Endothelial cell of umbilical vein (primary cell): ENCODE results near the gene NINJ2. TPM values are rescaled to one million over a fixed set of nuclear protein-coding genes. Genes with fewer than 3 reads are reported as not detected.

Experiments used
- BruUV-seq: library from RNA; stranded (reverse); fragments of 400-500 nt; replicated peaks from 2 replicates; lab custom pipeline; 2021; lab: Mats Ljungman, UMichigan
- CTCF ChIA-PET: fragments of 300-600, 350-600 bp; sonication (Branson Sonifier 250); formaldehyde crosslinking; loops from one replicate; lab custom pipeline; 2021; ENCODE audit warnings: antibody characterized with exemption, inconsistent platforms; lab: Charles Lee
- POLR2A ChIA-PET: fragments of 300-600, 350-600 bp; sonication (Branson Sonifier 250); formaldehyde crosslinking; loops from one replicate; lab custom pipeline; 2021; ENCODE audit warnings: antibody characterized with exemption, inconsistent platforms; lab: Charles Lee
- DNase-seq: peaks from one replicate; pipeline ENCODE4 v3.0.0-alpha.2; 2011; ENCODE audit warnings: low read depth, low spot score
- FAIRE-seq: peaks from 2 replicates; lab custom pipeline; 2011; peaks lifted over from hg19 to GRCh38; lab: Jason Lieb, UNC
- H2AFZ ChIP-seq: 2 replicates; pipeline ENCODE4 v1.6.0; 2012; ENCODE audit warnings: low read depth, low read length, control low read depth, inconsistent platforms
- H3K27ac ChIP-seq: 2 replicates; pipeline ENCODE4 v1.5.1; 2011; ENCODE audit warnings: low read depth, mild to moderate bottlenecking, control low read depth, low read length, moderate library complexity; ENCODE audit not compliant: insufficient read depth
- H3K27me3 ChIP-seq, 2 experiments: 2 replicates each; pipeline versions ENCODE4 v1.6.0 to v1.6.1; 2011; ENCODE audit warnings: low read length in 2 of 2, mixed read lengths in 1 of 2; ENCODE audit not compliant: control insufficient read depth in 2 of 2, insufficient read depth in 2 of 2
- H3K36me3 ChIP-seq, 2 experiments: 2 replicates in 1 of 2; 3 replicates in 1 of 2; pipeline ENCODE4 v1.5.1; 2011; ENCODE audit warnings: low read length in 2 of 2, mild to moderate bottlenecking in 1 of 2, moderate library complexity in 1 of 2; ENCODE audit not compliant: control insufficient read depth in 2 of 2, insufficient read depth in 2 of 2; ENCODE audit errors: extremely low read depth in 1 of 2
- H3K4me1 ChIP-seq: 3 replicates; pipeline ENCODE4 v1.5.1; 2011; ENCODE audit warnings: mild to moderate bottlenecking, low read length; ENCODE audit not compliant: control insufficient read depth, insufficient read depth; ENCODE audit errors: extremely low read depth
- H3K4me2 ChIP-seq: 2 replicates; pipeline ENCODE4 v1.6.1; 2011; ENCODE audit warnings: low read length, control low read depth, mixed read lengths; ENCODE audit not compliant: insufficient read depth
- H3K4me3 ChIP-seq, 3 experiments: fragments of 200-600 bp in 1 of 3; sonication (generic), shearing (Covaris generic) in 1 of 3; replicated peaks in 1 of 3; 2 replicates each; pipeline ENCODE4 v1.5.1; 2011 to 2016; ENCODE audit warnings: control low read depth in 3 of 3, low read length in 3 of 3, mild to moderate bottlenecking in 2 of 3, inconsistent platforms in 1 of 3, low read depth in 1 of 3, moderate library complexity in 1 of 3; ENCODE audit not compliant: insufficient read depth in 1 of 3
- H3K79me2 ChIP-seq: 2 replicates; pipeline ENCODE4 v1.6.0; 2012; ENCODE audit warnings: low read length, inconsistent platforms; ENCODE audit not compliant: control insufficient read depth, insufficient read depth
- H3K9ac ChIP-seq: replicated peaks from 2 replicates; pipeline ENCODE3; 2011; ENCODE audit warnings: low read length, control low read depth; ENCODE audit not compliant: insufficient read depth; ENCODE audit errors: extremely low read depth
- H3K9me1 ChIP-seq: replicated peaks from 3 replicates; pipeline ENCODE4 v1.6.0; 2011; ENCODE audit warnings: mild to moderate bottlenecking, low read length; ENCODE audit not compliant: control insufficient read depth, insufficient read depth; ENCODE audit errors: extremely low read depth
- H3K9me3 ChIP-seq: replicated peaks from 2 replicates; pipeline ENCODE4 v1.5.1; 2012; ENCODE audit warnings: low read length, inconsistent platforms; ENCODE audit not compliant: control insufficient read depth, insufficient read depth
- H4K20me1 ChIP-seq: replicated peaks from 2 replicates; pipeline ENCODE3; 2011; ENCODE audit warnings: mild to moderate bottlenecking, low read length; ENCODE audit not compliant: control insufficient read depth, insufficient read depth; ENCODE audit errors: extremely low read depth
- CTCF ChIP-seq, 2 donors: IDR thresholded peaks; 1 replicate in 1 of 2; 2 replicates in 1 of 2; pipeline ENCODE4 v1.5.1; 2011; ENCODE audit warnings: low read length in 2 of 2, mild to moderate bottlenecking in 2 of 2, moderate library complexity in 2 of 2, control low read depth in 1 of 2, inconsistent platforms in 1 of 2, low read depth in 1 of 2; ENCODE audit not compliant: insufficient read depth in 1 of 2; ENCODE audit errors: extremely low read depth in 1 of 2
- EZH2 ChIP-seq: IDR thresholded peaks from 2 replicates; pipeline ENCODE4 v1.6.1; 2012; ENCODE audit warnings: borderline replicate concordance, low read depth, mild to moderate bottlenecking, moderate library complexity, low read length, inconsistent platforms; ENCODE audit not compliant: severe bottlenecking
- FOS ChIP-seq: IDR thresholded peaks from 2 replicates; pipeline ENCODE4 v1.6.1; 2011; ENCODE audit warnings: mild to moderate bottlenecking, low read length, moderate library complexity, borderline replicate concordance; ENCODE audit not compliant: insufficient read depth
- GATA2 ChIP-seq: IDR thresholded peaks from 2 replicates; pipeline ENCODE4 v1.7.0; 2011; ENCODE audit warnings: low read depth, mild to moderate bottlenecking, moderate library complexity, mixed read lengths, low read length; ENCODE audit not compliant: insufficient read length, insufficient read depth
- JUN ChIP-seq: IDR thresholded peaks from 2 replicates; pipeline ENCODE4 v1.6.1; 2011; ENCODE audit warnings: borderline replicate concordance, low read depth; ENCODE audit not compliant: insufficient read length, insufficient read depth
- MAX ChIP-seq: IDR thresholded peaks from 2 replicates; pipeline ENCODE4 v1.6.1; 2011; ENCODE audit not compliant: insufficient read depth, insufficient read length
- MYC ChIP-seq: IDR thresholded peaks from one replicate; pipeline ENCODE4 v1.6.1; 2011; ENCODE audit warnings: mild to moderate bottlenecking, low read depth, low read length
- POLR2A ChIP-seq: IDR thresholded peaks from 2 replicates; pipeline ENCODE4 v1.6.1; 2012; ENCODE audit warnings: low read depth, mild to moderate bottlenecking, control low read depth, low read length
- POLR2AphosphoS5 ChIP-seq: IDR thresholded peaks from 2 replicates; pipeline ENCODE4 v1.6.1; 2012; ENCODE audit warnings: low read depth, mild to moderate bottlenecking, control low read depth, low read length, moderate library complexity; ENCODE audit not compliant: insufficient read depth
- dilution Hi-C: fragments of 300-500 bp; cut with MboI; formaldehyde crosslinking; loops from one replicate; pipeline ENCODE4 v1.15.0; 2019; ENCODE audit warnings: low sequenced_read_pairs; ENCODE audit not compliant: extremely low pct_ligation_motif_present
- intact Hi-C: fragments of 100-400 bp; cut with micrococcal nuclease; formaldehyde crosslinking; loops from one replicate; pipeline ENCODE4 v1.10.0; 2022
- polyA plus RNA-seq, 4 experiments: library from polyadenylated mRNA; depleted of rRNA in 3 of 4; stranded (reverse) in 3 of 4; unstranded in 1 of 4; fragments of >200 nt; gene quantifications; 2 replicates each; pipeline versions ENCODE4 v1.2.1 to v1.2.3, GENCODE V29; 2011 to 2012; ENCODE audit warnings: missing spikeins in 1 of 4
- total RNA-seq: library from RNA; stranded (reverse); gene quantifications from 2 replicates; pipeline ENCODE4 v1.2.3, GENCODE V29; 2021

Gene NINJ2
- total and polyA plus RNA-seq, 2 donors (not counting 3 experiments of a cell fraction or from before 2014, with no cell fraction given) = 0.75 to 4.4 TPM

DNA sequence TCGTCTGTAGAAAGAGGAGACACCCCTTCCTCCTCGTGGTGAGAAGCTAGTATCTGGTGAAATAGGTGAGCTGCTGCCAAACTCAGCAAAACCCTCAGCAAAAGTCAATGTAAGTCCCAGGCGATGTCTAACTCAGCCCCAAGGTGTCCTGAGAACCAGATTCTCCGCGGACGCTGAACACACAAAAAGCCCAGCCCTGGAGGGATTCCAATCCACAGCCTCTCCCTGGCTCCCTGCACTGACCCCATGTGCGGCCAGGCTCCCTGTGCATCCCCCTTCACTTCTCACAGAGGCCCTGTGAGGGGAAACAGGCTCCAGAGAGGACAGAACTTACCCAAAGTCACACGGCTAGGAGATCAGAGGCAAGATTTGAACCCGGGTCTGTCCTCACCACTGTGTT is 81.5 kb downstream of the NINJ2 start:
- no TSS peak for BruUV-seq
- Histone ChIP-seq H3K9ac (no peak overlapping the region), H3K36me3 (no peaks in the 10 kb centered on the region), H3K79me2 (no peaks in the 10 kb centered on the region), H3K27me3 (no peaks in the 10 kb centered on the region), H3K4me3 (no peak overlapping the region), H4K20me1 (no peaks in the 10 kb centered on the region), H3K9me1 (no peaks in the 10 kb centered on the region), H2AFZ (no peak overlapping the region), H3K27ac (no peak overlapping the region), H3K4me2 (no peak overlapping the region), H3K4me1 (no peaks in the 10 kb centered on the region), H3K9me3 (no peaks in the 10 kb centered on the region)
- TF ChIP-seq MAX (no peak), FOS (no peak), POLR2AphosphoS5 (no peak), CTCF (IDR thresholded peaks at IDR 0.05; ENCODE audit: extremely low read depth in 1 of 2, insufficient read depth in 1 of 2, low read depth in 1 of 2, low read length in 2 of 2) (no peak), POLR2A (no peak), MYC (no peak), JUN (no peak), GATA2 (no peak), EZH2 (no peak)
- dilution Hi-C loops (no loop called here), intact Hi-C loops (no loop called here)
- FAIRE-seq (no peak), DNase-seq (no peak)
- CTCF ChIA-PET = interaction anchor here (0.7 to 8.1 kb wide), 3 partner anchors 11 to 171 kb away, joined by 3 to 182 read pairs (median 3); partner anchors contain the start of gene WNK1
- POLR2A ChIA-PET = no interaction called here
